SK-N-SH (cell line): Measurements from ENCODE around the gene DSC3. TPM values are rescaled to one million over a fixed set of nuclear protein-coding genes. Genes with fewer than 3 reads are reported as not detected.

ENCODE experiments used
- CTCF ChIA-PET: fragments of 300-600, 350-600 bp; formaldehyde crosslinking; extraction: SDS; loops from one replicate; lab custom pipeline; 2021; lab: Yijun Ruan, JAX
- POLR2A ChIA-PET: fragments of 350-600 bp; sonication (Branson Sonifier 250); formaldehyde crosslinking; extraction: SDS; loops from one replicate; lab custom pipeline; 2020; ENCODE audit warnings: antibody characterized with exemption, inconsistent platforms; lab: Yijun Ruan, JAX
- DNase-seq: peaks from one replicate; pipeline ENCODE4 v3.0.0; 2012
- H2AFZ ChIP-seq: fragments of 200-600 bp; sonication (generic); 2 replicates; pipeline ENCODE4 v1.8.1; 2016; ENCODE audit warnings: antibody characterized with exemption, mild to moderate bottlenecking, low read depth
- H3F3A ChIP-seq: fragments of 200-600 bp; sonication (generic); replicated peaks from 2 replicates; pipeline ENCODE3; 2016; ENCODE audit warnings: antibody characterized with exemption, mild to moderate bottlenecking; ENCODE audit not compliant: insufficient read depth
- H3K27ac ChIP-seq, 2 experiments: fragments of 200-500 bp in 1 of 2; fragments of 200-600 bp in 1 of 2; sonication (Bioruptor generic) in 1 of 2; sonication (generic), shearing (Covaris generic) in 1 of 2; 2 replicates each; pipeline versions ENCODE4 v1.5.1 to v1.6.1; 2014 to 2016; ENCODE audit warnings: low read depth in 2 of 2, inconsistent platforms in 1 of 2, low read length in 1 of 2, mild to moderate bottlenecking in 1 of 2, mixed read lengths in 1 of 2
- H3K27me3 ChIP-seq: fragments of 200-600 bp; sonication (generic), shearing (Covaris generic); 2 replicates; pipeline ENCODE4 v1.6.1; 2016; ENCODE audit warnings: mixed run types; ENCODE audit not compliant: insufficient read depth
- H3K36me3 ChIP-seq, 2 experiments: fragments of 200-500 bp in 1 of 2; fragments of 200-600 bp in 1 of 2; sonication (Bioruptor generic) in 1 of 2; sonication (generic) in 1 of 2; replicated peaks in 1 of 2; 2 replicates each; pipeline versions ENCODE3 to v1.5.1; 2014 to 2016; ENCODE audit warnings: low read length in 1 of 2, mild to moderate bottlenecking in 1 of 2; ENCODE audit not compliant: insufficient read depth in 2 of 2, control insufficient read depth in 1 of 2
- H3K4me1 ChIP-seq, 2 experiments: fragments of 200-500 bp in 1 of 2; fragments of 200-600 bp in 1 of 2; sonication (Bioruptor generic) in 1 of 2; sonication (generic), shearing (Covaris generic) in 1 of 2; 2 replicates each; pipeline versions ENCODE4 v1.5.1 to v1.6.1; 2014 to 2016; ENCODE audit warnings: low read depth in 1 of 2, low read length in 1 of 2, mixed run types in 1 of 2; ENCODE audit not compliant: insufficient read depth in 2 of 2, control insufficient read depth in 1 of 2
- H3K4me2 ChIP-seq: fragments of 200-600 bp; sonication (generic), shearing (Covaris generic); 2 replicates; pipeline ENCODE4 v1.6.1; 2017; ENCODE audit warnings: mixed run types
- H3K4me3 ChIP-seq, 2 experiments: fragments of 200-500 bp in 1 of 2; fragments of 200-600 bp in 1 of 2; sonication (Bioruptor generic) in 1 of 2; sonication (generic), shearing (Covaris generic) in 1 of 2; 2 replicates each; pipeline versions ENCODE4 v1.5.1 to v1.8.1; 2014 to 2016; ENCODE audit warnings: low read depth in 2 of 2, inconsistent platforms in 1 of 2, low read length in 1 of 2, mild to moderate bottlenecking in 1 of 2, mixed read lengths in 1 of 2, moderate library complexity in 1 of 2
- H3K79me2 ChIP-seq: fragments of 200-600 bp; sonication (generic); 2 replicates; pipeline ENCODE4 v1.8.1; 2017; ENCODE audit warnings: mild to moderate bottlenecking; ENCODE audit not compliant: insufficient read depth
- H3K9ac ChIP-seq: fragments of 200-600 bp; sonication (generic); 2 replicates; pipeline ENCODE4 v1.6.1; 2017; ENCODE audit warnings: mixed run types
- H3K9me2 ChIP-seq: fragments of 200-600 bp; sonication (generic); 2 replicates; pipeline ENCODE4 v1.6.1; 2017; ENCODE audit warnings: mixed run types
- H3K9me3 ChIP-seq: fragments of 200-600 bp; sonication (generic); 2 replicates; pipeline ENCODE4 v1.6.1; 2017; ENCODE audit warnings: mixed run types, mild to moderate bottlenecking, moderate library complexity
- H4K20me1 ChIP-seq: fragments of 200-600 bp; sonication (generic); 2 replicates; pipeline ENCODE4 v1.6.1; 2017; ENCODE audit warnings: mild to moderate bottlenecking, mixed run types; ENCODE audit not compliant: insufficient read depth
- CHD2 ChIP-seq: fragments of 150-350 bp; IDR thresholded peaks from 2 replicates; pipeline ENCODE4 v1.6.1; 2018; ENCODE audit warnings: low read length; ENCODE audit not compliant: partially characterized antibody
- FOXJ3 ChIP-seq: sonication (generic); formaldehyde crosslinking; IDR thresholded peaks from 2 replicates; pipeline ENCODE4 v1.5.1; 2020; ENCODE audit warnings: mild to moderate bottlenecking, missing genetic modification reagents
- GATA2 ChIP-seq: sonication (generic); formaldehyde crosslinking; IDR thresholded peaks from 2 replicates; pipeline ENCODE4 v1.5.0; 2020; ENCODE audit warnings: mild to moderate bottlenecking, missing genetic modification reagents
- JUND ChIP-seq: IDR thresholded peaks from 2 replicates; pipeline ENCODE4 v1.4.0; 2012
- MXI1 ChIP-seq: IDR thresholded peaks from 2 replicates; pipeline ENCODE4 v1.6.1; 2012; ENCODE audit warnings: mild to moderate bottlenecking, low read depth, low read length, improper control_type of control experiment
- NFIC ChIP-seq: IDR thresholded peaks from 2 replicates; pipeline ENCODE4 v1.4.0; 2012; ENCODE audit warnings: borderline replicate concordance
- RAD21 ChIP-seq: IDR thresholded peaks from 2 replicates; pipeline ENCODE4 v1.6.1; 2012; ENCODE audit warnings: mild to moderate bottlenecking, low read length
- RFX5 ChIP-seq: IDR thresholded peaks from 2 replicates; pipeline ENCODE4 v1.6.1; 2012; ENCODE audit warnings: mild to moderate bottlenecking, improper control_type of control experiment, low read length
- SMC3 ChIP-seq: IDR thresholded peaks from 2 replicates; pipeline ENCODE4 v1.6.1; 2012; ENCODE audit warnings: low read depth, low read length, improper control_type of control experiment
- TEAD4 ChIP-seq: IDR thresholded peaks from 2 replicates; pipeline ENCODE4 v1.4.0; 2012; ENCODE audit warnings: mild to moderate bottlenecking, borderline replicate concordance; ENCODE audit not compliant: insufficient read depth
- USF2 ChIP-seq: fragments of 150-350 bp; IDR thresholded peaks from 2 replicates; pipeline ENCODE4 v1.6.1; 2017; ENCODE audit warnings: antibody characterized with exemption, low read length, low read depth, borderline replicate concordance
- WGBS: methylation state at CpG from one replicate; pipeline ENCODE4 v1.1.6; 2017; ENCODE audit warnings: low lambda C conversion rate; 5-methylcytosine and 5-hydroxymethylcytosine counted together
- polyA plus RNA-seq, 3 experiments: library from polyadenylated mRNA; depleted of rRNA; stranded (reverse); fragments of >200 nt; gene quantifications; 2 replicates each; pipeline ENCODE4 v1.2.3, GENCODE V29; 2012
- TF ChIP-seq, protein P1 (sequence below): IDR thresholded peaks from 2 replicates; pipeline ENCODE4 v1.6.1; 2012; ENCODE audit warnings: mild to moderate bottlenecking, low read depth, low read length, moderate library complexity

DSC3 gene
- polyA plus RNA-seq, 1 of the 3 experiments (the other 2 are of a cell fraction) = not detected

DNA sequence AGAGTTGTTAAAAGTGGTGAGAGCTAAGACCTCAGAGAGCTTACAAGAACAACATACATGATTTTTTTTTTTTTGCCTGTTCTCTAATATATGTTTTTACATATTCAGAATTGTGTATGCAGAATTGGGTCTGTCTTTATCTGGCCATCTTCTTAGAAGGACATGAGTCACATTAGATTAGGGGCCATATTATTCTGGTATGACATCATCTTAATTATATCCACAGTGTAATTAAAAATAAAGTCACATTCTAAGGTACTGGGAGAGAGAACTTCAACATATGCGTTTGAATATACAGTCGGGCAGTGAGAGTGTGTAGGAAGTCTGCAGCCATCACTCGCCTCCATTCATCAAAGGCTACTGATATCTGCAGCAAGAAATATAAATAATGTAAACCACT is 88.3 kb downstream of the DSC3 start:
- H3K79me2 ChIP-seq = no peaks in the 10 kb centered on the region
- H2AFZ ChIP-seq = no peak overlapping the region
- H3K9me3 ChIP-seq = no peaks in the 10 kb centered on the region
- H3K4me1 ChIP-seq = no peaks in the 10 kb centered on the region
- no peak overlapping the region for H3K27ac ChIP-seq
- no peaks in the 10 kb centered on the region for H3K27me3 ChIP-seq
- WGBS = 19% methylated on average over 3 of the region's 3 CpGs
- no peak for DNase-seq
- H3K4me3 ChIP-seq = no peak overlapping the region
- no peaks in the 10 kb centered on the region for H3F3A ChIP-seq
- CTCF ChIA-PET = interaction anchor here (0.6 kb wide), 1 partner anchor 16 kb away, joined by 3 read pairs; no protein-coding TSS in a partner anchor
- H4K20me1 ChIP-seq = no peaks in the 10 kb centered on the region
- no peak for TF ChIP-seq MXI1
- TF ChIP-seq RFX5 = no peak
- TF ChIP-seq JUND = no peak
- TF ChIP-seq, protein P1, sequence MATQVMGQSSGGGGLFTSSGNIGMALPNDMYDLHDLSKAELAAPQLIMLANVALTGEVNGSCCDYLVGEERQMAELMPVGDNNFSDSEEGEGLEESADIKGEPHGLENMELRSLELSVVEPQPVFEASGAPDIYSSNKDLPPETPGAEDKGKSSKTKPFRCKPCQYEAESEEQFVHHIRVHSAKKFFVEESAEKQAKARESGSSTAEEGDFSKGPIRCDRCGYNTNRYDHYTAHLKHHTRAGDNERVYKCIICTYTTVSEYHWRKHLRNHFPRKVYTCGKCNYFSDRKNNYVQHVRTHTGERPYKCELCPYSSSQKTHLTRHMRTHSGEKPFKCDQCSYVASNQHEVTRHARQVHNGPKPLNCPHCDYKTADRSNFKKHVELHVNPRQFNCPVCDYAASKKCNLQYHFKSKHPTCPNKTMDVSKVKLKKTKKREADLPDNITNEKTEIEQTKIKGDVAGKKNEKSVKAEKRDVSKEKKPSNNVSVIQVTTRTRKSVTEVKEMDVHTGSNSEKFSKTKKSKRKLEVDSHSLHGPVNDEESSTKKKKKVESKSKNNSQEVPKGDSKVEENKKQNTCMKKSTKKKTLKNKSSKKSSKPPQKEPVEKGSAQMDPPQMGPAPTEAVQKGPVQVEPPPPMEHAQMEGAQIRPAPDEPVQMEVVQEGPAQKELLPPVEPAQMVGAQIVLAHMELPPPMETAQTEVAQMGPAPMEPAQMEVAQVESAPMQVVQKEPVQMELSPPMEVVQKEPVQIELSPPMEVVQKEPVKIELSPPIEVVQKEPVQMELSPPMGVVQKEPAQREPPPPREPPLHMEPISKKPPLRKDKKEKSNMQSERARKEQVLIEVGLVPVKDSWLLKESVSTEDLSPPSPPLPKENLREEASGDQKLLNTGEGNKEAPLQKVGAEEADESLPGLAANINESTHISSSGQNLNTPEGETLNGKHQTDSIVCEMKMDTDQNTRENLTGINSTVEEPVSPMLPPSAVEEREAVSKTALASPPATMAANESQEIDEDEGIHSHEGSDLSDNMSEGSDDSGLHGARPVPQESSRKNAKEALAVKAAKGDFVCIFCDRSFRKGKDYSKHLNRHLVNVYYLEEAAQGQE = no peak
- TF ChIP-seq TEAD4 = no peak
- no peak for TF ChIP-seq USF2
- no peak for TF ChIP-seq NFIC
- no peak for TF ChIP-seq GATA2 (CRISPR knock-in tag)
- no peak for TF ChIP-seq RAD21
- TF ChIP-seq CHD2 = no peak
- no peak for TF ChIP-seq SMC3
- TF ChIP-seq, all 33 proteins: peak for 0
- POLR2A ChIA-PET = no interaction called here
- Histone ChIP-seq H3K9ac (no peak overlapping the region), H3K9me2 (no peaks in the 10 kb centered on the region), H3K36me3 (no peaks in the 10 kb centered on the region), H3K4me2 (no peak overlapping the region)

DNA sequence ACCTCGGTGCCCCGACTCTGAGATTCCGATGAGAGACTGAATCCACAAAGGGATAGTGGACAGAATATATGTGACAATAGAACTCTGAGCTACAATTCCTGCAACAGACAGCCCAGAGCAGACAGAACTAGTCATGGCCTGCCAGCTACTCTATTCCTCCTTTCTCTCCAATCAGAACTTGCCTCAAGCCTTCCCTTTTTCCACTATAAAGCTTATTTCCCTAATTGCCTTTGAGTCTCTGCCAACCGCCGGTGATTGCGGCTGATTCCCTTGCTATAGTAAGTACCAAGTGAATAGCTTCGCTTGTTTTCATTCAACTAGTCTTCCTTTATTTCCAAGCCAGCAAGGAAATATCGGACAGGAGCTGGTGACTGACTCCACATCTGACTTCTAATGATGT is 96.8 kb downstream of the DSC3 start:
- Histone ChIP-seq H3K27me3 (no peaks in the 10 kb centered on the region), H3K27ac (no peak overlapping the region), H2AFZ (no peak overlapping the region), H3K4me2 (no peak overlapping the region), H3F3A (no peaks in the 10 kb centered on the region), H3K4me3 (no peak overlapping the region), H3K79me2 (no peaks in the 10 kb centered on the region), H3K36me3 (no peaks in the 10 kb centered on the region), H3K9me2 (no peaks in the 10 kb centered on the region), H3K9me3 (no peaks in the 10 kb centered on the region), H4K20me1 (no peaks in the 10 kb centered on the region), H3K9ac (no peak overlapping the region), H3K4me1 (no peaks in the 10 kb centered on the region)
- 25% methylated on average over 8 of the region's 8 CpGs for WGBS
- ChIA-PET POLR2A (no interaction called here), CTCF (interaction anchor here (0.6 kb wide), 1 partner anchor 553 kb away, joined by 3 read pairs; no protein-coding TSS in a partner anchor)
- DNase-seq = no peak
- TF ChIP-seq RFX5 (no peak), FOXJ3 (CRISPR knock-in tag) (no peak)
